HG03460 (cell line): ENCODE measurements around the gene WIPF3.

Experiments
- ATAC-seq: cut with Tn5 transposase; IDR thresholded peaks from one replicate; pipeline ENCODE4 v1.9.1; 2021; ENCODE audit not compliant: unreplicated experiment

Gene WIPF3

DNA sequence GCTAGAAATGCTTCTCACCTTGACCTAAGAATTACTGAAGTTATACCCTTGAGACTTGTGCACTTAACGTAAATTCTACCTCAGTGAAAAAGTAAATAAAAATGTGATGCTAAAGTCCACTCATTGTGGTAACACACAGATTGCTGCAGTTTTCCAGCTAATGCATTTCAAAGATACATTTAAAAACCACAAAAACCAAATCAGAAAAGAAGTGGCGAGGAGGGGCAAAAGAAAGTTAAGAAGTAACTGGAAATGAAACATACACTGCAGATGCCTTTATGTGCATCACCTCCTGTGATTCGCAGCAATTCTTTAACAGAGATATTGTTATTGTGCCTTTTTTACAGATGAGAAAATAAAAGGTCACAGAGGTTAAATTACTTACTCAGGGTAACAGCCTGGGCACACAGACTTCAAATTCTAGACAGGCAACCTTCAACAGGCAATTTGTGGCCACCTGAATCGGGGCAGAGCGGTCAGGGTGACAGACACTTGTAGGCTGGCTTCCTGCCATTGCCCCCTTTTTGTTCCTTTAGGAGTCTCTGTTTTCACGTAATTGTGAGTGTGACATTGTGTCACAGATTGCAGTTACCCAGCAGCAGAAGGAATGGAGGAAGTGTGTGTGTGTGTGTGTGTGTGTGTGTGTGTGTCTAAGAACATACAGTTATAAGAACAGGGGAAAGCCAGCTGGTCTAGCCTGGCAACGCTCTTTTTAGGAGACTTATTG, 1.9 kb downstream of the WIPF3 start:
- no peak for ATAC-seq

DNA sequence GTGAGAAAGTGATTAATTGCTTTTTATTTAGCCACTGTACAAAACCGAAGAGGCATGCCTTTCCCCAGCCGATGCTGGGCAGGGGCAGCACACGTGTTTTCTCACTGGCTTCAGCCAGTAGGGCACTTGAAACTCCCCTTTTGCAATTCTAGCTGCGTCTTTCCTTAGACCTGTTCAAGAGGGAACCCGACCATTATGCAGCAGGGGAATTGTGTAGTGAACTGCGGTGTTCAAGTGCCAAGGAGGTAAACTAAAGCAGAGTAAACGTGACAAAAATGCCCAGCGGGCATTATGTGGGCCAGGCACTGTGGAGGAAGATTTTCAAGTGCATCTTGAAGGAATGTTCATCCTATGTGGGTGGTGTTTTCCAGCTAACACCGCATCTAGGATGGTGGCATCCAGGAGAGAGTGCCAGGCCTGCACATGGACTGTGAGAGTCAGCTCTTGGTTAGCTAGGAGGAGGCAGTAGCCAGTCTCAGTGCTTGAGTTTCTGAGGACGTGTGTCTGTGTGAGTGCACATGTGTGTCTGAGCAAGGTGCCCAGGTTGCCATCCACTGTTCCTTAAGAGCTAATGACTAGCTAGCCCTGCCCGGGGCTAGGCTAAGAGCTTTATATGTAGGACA, 3.3 kb downstream of the WIPF3 start:
- ATAC-seq, result no peak

- ATAC-seq, result no peak
Measured at GRCh38 chr7:29810297-29810696, 4.0 kb downstream of the WIPF3 start.

GRCh38 chr7:29810813-29811482, 4.6 kb downstream of the WIPF3 start:
- ATAC-seq, result no peak

DNA sequence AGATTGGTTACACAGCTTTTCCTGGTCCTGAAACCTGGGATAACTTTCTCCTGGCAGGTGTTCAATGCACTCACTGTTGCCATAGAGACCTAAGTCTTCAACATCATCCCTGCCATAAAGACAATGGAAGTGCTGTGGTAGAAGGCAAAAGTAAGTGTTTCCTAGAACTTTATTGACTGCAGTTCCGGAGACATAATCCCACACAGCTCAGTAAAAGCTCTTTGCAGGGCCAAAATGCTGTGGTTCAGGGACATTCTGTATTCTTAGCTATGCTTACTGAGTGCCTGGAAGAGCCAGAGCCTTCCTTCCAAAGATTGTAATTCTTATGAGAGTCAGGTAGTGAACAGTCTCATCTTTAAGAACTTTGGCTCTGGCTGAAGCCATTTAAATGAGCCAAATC, 5.3 kb downstream of the WIPF3 start:
- ATAC-seq, result no peak

GRCh38 chr7:29812185-29812876, 6.0 kb downstream of the WIPF3 start:
- no peak for ATAC-seq

DNA sequence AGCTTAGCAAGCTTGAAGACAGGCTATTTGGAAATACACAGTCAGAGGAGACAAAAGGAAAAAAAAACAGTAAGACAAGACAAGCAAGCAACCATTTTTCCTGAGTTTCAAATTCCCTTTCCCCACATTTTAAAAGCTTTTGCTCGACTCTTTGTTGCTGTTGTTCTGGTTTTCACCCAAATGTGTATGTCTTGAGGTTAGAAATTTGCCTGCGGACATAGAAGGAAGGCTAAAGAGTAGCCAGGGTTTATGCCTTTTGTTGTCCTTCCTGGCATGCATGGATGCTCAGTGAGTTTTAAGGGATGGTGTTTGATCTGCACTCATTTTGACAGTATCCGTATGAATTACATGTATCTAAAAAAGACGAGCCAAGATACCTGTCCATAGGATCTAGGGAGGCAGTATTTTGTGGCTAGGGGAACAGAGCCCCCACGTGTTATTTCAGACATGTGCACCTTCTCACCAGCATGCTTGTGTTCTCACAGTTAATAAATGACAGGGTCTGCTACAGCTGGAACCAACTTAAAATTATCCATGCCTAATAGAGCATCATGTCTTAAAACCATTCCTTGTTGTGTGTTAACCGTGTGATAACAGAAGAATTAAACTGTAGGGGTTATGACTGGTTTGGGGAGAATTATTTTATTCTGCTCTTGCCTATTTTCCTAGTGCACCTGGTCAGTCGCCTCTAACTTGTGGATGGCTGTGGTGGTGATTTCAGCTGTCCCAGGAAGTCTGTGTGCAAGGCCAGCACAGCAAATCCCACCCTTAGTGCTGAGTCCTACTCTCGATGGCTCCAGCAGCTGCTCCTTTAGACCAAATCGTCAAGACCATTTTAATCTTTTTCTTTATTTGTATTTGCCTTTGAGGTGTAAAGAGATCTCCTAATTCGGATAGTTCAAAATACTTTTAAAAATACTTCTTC, 9.1 kb downstream of the WIPF3 start:
- ATAC-seq, result no peak

DNA sequence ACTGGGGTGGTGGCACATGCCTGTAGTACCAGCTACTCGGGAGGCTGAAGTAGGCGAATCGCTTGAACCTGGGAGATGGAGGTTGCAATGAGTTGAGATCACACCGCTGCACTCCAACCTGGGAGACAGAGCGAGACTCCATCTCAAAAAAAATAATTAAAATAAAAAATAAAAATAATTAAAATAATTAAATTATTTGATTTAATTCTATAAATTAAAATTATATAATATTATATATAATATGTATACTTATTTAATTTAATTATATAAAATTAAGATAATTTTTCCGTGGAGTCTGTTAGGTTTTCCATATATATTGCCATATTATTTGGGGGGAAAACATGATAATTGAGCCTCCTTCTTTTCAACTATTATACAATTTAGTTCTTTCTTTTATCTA, 12.0 kb downstream of the WIPF3 start:
- ATAC-seq, result no peak

GRCh38 chr7:29825775-29826529, 19.6 kb downstream of the WIPF3 start:
- ATAC-seq, result peak; percentile 95

DNA sequence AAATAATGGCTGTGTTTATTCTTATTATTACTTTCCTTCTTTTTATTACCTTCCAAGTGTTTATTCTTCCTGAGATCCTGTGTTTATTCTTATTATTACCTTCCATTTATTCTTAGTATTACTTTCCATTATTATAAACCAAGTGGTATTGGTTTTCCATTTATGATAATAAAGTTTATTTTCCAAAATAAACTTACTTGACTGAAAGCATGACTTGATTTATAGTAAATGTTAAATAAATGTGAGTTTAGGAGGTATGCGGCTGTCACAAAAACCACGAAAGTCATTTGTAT, 20.2 kb downstream of the WIPF3 start:
- ATAC-seq, result no peak

DNA sequence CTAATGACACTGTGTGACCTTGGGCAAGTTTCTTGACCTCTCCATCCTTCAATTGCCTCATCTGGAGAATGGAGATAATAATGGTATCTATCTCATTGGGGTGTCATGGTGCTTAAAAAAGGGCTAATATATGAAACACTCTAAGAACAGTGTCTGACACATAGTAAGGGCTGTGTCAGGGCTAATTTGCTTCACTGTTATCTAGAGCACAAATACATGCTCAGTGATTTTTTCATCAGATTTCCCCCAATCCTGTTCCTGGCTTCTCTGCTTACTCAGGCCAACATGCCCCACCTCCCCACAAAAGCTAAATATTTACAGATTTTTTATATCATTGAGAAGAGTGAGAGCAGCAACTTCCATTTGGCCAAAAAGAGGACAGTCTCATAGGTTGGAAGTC, 20.6 kb downstream of the WIPF3 start:
- ATAC-seq, result no peak

DNA sequence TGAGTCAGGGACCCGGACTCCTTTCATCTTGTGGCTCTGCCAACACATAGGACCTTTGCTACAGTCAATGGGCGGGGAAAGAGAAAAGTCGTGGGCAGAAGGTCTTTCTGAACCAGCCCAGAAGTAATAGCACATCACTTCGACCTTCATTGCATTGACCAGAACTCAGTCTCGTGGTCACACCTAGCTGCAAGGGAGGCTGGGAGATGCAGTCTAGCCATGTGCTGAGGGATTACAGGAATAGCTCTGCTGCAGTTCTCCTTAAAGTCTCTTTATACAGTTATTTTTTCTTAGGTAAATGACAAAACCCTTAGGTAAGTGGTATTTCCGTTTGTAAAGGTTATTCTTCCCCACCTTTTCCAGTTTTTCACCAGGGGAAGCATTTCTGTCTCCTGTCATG, 25.4 kb downstream of the WIPF3 start:
- ATAC-seq, result no peak

DNA sequence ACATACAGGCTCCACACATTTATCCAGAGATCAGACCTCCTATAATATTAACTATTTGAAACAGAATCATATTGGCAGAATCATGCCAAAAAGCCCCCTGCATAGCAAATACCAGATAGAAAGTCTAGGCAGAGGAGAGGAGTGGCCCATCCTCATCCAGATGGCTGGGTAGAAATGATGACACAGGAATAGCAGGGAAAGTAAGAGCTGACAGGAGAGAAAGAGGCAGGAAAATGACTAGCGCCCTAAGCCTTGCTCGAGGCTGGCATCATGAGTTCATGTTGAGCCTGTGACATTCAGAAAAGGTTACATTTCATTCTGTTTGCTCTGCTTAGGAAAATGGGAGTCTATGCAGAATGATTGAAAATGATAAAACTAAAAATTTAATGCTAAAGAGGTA, 27.6 kb downstream of the WIPF3 start:
- ATAC-seq, result no peak

- no peak for ATAC-seq
Measured at GRCh38 chr7:29835718-29836117, 29.4 kb downstream of the WIPF3 start.

DNA sequence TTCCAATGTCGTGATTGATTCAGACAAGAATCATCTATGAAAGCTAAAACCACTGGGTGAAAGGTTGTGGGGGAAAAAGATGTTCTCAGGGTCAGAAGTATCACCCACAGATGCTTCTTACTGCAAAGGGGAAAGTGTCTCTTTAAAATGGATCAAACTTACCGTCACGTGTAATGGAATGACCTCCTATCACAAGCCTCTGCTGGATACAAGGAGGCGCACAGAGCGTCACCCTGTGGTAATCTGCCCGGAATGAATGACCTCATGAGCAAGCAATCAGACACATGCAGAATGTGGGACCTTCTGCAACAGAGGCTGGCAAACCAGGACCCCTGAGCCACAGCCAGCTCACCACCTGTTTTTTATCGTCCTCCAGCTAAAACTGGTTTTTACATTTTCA, 33.0 kb downstream of the WIPF3 start:
- no peak for ATAC-seq

DNA sequence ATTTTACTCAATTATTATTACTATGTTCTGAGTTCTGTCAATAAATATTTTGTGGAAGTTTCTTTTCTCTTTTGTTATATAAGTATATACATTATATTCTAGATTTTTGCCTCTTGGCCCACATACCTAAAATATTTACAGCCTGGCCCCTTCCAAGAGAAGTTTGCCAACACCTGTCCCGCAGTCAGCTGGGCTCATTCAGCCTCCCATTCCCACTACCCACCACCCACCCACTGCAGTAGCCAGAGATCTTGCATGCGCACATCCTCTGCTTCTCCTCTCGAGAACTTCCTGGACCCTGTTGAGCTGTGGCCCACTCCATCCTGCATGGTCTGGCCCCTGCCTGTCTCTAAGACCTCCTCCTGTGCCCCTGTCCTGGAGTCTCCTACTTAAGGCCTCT, 33.6 kb downstream of the WIPF3 start:
- no peak for ATAC-seq

GRCh38 chr7:29840701-29841100, 34.4 kb downstream of the WIPF3 start:
- ATAC-seq, result no peak

DNA sequence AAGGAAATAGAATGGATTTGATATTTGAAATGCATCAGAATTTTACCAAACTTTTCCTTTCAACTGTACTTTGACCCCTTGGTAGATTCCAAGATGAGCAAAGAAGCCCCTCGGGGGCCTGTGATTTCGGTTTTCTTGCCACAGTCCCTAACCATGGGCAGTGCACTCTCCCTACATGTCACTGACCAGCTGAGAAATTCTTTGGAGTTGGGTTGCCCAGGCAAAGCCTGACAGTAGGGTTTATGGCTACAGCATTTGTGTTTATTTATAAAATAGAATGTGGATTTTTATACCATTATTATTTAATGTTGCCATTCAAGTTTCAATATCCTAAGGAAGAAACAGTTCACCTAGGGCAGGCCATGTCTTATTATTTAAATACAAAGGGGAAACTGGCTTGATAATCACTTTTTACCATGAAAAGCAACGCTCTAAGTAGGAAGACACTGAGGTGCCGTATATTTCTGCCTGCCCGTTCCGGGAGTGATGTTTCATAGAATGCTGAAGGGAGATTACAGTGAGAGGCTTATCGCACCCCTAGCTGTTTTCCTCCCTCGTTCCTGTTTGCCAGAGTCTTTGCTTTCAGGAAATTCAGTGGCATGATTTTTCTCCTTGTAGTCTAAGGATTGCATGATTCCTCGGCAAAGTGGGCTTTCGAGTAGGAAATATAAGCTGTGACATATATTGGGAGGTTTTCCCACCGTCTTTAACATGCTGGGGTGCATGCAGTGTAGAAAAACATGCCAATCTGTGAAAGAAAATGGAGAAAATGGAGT, 35.8 kb downstream of the WIPF3 start:
- no peak for ATAC-seq

DNA sequence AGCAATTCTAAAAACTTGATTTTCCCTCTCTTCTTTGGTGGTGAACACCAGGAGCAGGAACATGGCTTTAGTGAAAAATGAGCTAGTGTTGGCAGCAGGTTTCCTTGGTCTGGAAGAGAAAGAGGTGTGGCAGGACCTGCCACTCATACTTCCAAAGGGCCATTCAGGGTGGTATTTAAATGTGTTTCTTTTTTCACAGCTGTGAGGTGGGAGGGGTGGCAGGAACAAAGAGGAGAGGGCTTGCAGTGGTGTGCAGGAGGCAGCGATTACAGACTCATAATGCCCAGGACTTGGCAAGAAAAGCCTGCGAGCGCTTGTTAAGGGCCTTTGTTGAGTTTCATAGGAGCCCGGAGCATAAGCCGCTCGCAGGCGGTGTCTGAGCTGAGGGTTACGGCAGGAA, 36.8 kb downstream of the WIPF3 start:
- ATAC-seq, result no peak

GRCh38 chr7:29843726-29844125, 37.4 kb downstream of the WIPF3 start:
- no peak for ATAC-seq
